Kidney epithelial cell (primary cell): ENCODE data around the gene RNF208. TPM values are rescaled to one million over a fixed set of nuclear protein-coding genes. Genes with fewer than 3 reads are reported as not detected.

Source experiments
- DNase-seq: peaks from one replicate; pipeline ENCODE4 v3.0.0-alpha.2; 2010; ENCODE audit warnings: low read depth
- H3K27me3 ChIP-seq: 2 replicates; pipeline ENCODE4 v1.6.0; 2011; ENCODE audit warnings: low read length; ENCODE audit not compliant: control insufficient read depth, insufficient read depth
- H3K36me3 ChIP-seq: 2 replicates; pipeline ENCODE4 v1.5.1; 2011; ENCODE audit warnings: low read length; ENCODE audit not compliant: control insufficient read depth, insufficient read depth
- H3K4me3 ChIP-seq: 2 replicates; pipeline ENCODE4 v1.5.1; 2011; ENCODE audit warnings: low read depth, mild to moderate bottlenecking, control low read depth, low read length
- CTCF ChIP-seq: IDR thresholded peaks from 2 replicates; pipeline ENCODE4 v1.5.1; 2011; ENCODE audit warnings: mild to moderate bottlenecking, moderate library complexity, low read length, control low read depth, inconsistent platforms; ENCODE audit not compliant: insufficient read depth, poor library complexity, severe bottlenecking
- total RNA-seq: library from RNA; depleted of rRNA; stranded (reverse); fragments of >200 nt; gene quantifications from 2 replicates; pipeline ENCODE4 v1.2.3, GENCODE V29; 2015

The RNF208 gene
- total RNA-seq, 1 donor from 2014 or later: 4.2 TPM

- H3K27me3 ChIP-seq: peaks cover 19% of the 10 kb centered on the region
- no peak for TF ChIP-seq CTCF
- DNase-seq: no peak
- H3K4me3 ChIP-seq: peak within 1 kb of the TSS; percentile 83
- H3K36me3 ChIP-seq: no peaks in the 10 kb centered on the region
These were observed 3.0 kb upstream of the RNF208 start, which contains the start of gene CYSRT1 for GRCh38 chr9:137224830-137225694. Gene CYSRT1, plus strand, starts transcription at chr9:137225174. Its CDS starts 448 bp downstream, at chr9:137225622.

GRCh38 chr9:137223078-137223970, 1.3 kb upstream of the RNF208 start:
- peaks cover 4% of the 10 kb centered on the region for H3K27me3 ChIP-seq
- peak overlapping the region; percentile 83 for H3K4me3 ChIP-seq
- DNase-seq: peak; percentile 82
- TF ChIP-seq CTCF: no peak
- H3K36me3 ChIP-seq: no peaks in the 10 kb centered on the region

GRCh38 chr9:137221506-137222111, 431 bp downstream of the RNF208 start:
- no peak for DNase-seq
- TF ChIP-seq CTCF: no peak
- Histone ChIP-seq H3K4me3 (peak overlapping the region; percentile 46), H3K27me3 (no peaks in the 10 kb centered on the region), H3K36me3 (no peaks in the 10 kb centered on the region)

GRCh38 chr9:137221095-137221505, 940 bp downstream of the RNF208 start:
- Histone ChIP-seq H3K36me3 (no peaks in the 10 kb centered on the region), H3K27me3 (no peaks in the 10 kb centered on the region), H3K4me3 (no peak overlapping the region)
- DNase-seq: no peak
- TF ChIP-seq CTCF: no peak

GRCh38 chr9:137220317-137221094, 1.5 kb downstream of the RNF208 start:
- Histone ChIP-seq H3K4me3 (no peak overlapping the region), H3K27me3 (no peaks in the 10 kb centered on the region), H3K36me3 (no peaks in the 10 kb centered on the region)
- no peak for DNase-seq
- TF ChIP-seq CTCF: no peak
